LNCAP (cell line): Measurements from ENCODE around the gene DDX27.

Experiments
- TF ChIP-seq, protein P1 (sequence below): fragments of 450-650 bp; IDR thresholded peaks from 2 replicates; pipeline ENCODE4 v1.5.1; 2017; ENCODE audit warnings: mild to moderate bottlenecking

The DDX27 gene

DNA sequence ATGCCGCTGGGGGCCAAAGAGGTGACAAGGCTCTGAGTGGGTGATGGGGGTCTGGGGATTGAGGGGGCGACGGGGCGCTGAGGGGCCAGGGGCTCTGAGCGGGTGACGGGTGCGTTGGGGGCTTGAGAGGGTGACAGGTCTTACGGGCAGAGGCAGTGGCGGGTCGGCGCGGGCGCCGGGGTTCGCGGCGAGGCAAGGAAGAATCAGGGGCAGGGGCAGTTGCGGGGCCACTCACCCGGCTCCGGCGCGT lies 58.5 kb downstream of the DDX27 start:
- TF ChIP-seq, protein P1, sequence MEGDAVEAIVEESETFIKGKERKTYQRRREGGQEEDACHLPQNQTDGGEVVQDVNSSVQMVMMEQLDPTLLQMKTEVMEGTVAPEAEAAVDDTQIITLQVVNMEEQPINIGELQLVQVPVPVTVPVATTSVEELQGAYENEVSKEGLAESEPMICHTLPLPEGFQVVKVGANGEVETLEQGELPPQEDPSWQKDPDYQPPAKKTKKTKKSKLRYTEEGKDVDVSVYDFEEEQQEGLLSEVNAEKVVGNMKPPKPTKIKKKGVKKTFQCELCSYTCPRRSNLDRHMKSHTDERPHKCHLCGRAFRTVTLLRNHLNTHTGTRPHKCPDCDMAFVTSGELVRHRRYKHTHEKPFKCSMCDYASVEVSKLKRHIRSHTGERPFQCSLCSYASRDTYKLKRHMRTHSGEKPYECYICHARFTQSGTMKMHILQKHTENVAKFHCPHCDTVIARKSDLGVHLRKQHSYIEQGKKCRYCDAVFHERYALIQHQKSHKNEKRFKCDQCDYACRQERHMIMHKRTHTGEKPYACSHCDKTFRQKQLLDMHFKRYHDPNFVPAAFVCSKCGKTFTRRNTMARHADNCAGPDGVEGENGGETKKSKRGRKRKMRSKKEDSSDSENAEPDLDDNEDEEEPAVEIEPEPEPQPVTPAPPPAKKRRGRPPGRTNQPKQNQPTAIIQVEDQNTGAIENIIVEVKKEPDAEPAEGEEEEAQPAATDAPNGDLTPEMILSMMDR, result no peak

DNA sequence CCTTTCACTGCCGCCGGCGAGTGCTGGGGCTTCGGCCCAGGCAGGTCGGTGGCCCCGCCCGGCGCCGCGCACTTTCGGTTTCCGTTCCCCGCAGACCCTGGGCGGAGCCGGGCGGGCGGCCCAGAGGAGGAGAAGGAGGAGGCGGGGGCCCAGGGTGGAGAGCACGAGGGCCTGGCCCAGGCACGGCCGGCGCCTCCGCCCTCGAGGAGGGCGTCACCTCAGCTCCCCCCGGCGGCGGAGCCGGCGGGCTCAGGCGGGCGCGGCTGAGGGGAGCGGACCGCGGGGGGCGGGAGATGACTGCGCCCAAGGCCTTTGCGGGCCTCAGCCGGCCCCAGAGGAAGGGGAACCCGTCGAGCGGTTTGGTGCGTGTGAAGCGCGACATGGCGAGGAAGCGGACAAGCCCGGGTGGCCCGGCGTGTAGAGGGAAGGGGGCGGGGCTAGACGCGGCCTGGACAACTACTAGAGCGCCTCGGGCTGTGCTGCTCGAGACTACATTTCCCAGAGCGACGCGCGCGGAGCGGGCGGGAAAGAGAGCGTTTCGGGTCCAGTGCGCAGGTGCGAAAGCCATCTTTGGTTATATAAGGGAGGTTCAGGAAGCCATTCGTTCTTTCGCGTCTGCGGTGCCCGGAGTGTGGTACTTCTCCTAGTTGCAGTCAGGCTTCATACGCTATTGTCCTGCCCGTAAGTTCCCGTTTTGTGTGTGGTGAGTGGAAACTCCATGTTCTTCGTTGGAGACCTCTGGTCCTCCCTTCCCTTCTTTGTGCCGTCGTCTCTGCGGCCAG lies 59.0 kb downstream of the DDX27 start, which contains the start of gene ZNFX1:
ZNFX1 (minus strand) TSS at position 22 of the 782 bp plus-strand sequence. CDS start 2,218 bp downstream, outside the sequence.
- TF ChIP-seq, protein P1, result no peak

DNA sequence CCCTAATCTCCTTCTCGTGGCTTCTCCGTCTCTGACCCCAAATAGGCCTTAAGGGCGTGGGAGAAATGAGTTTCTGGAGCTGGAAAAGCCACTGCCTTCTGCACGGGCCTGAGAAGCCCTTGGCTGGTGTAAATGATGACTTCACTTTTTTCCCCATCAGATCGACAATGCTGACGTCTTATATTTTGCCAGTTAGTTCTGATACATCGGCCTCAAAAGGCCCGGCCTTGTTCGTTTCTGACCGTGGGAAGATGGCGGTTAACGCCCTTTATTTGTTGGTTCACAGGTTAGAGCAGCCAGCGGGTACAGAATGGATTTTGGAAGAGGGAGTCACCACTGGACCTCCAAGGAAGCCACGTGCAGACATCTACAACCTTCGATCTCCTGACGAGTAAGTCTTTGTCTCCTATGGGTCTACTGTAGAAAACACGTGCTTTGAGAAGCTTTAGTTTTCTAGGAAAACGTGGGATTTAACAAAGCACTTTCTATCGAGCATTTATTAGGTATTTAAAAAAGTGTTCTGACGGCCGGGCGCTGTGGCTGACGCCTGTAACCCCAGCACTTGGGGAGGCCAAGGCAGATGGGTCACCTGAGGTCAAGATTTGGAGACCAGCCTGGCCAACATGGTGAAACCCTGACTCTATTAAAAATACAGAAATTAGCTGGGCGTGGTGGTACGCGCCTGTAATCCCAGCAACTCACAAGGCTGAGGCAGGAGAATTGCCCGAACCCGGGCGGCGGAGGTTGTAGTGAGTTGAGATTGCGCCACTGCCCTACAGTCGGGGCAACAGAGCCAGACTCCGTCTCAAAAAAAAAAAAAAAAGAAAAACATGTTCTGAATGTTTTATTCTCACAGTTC lies 59.8 kb downstream of the DDX27 start:
- TF ChIP-seq, protein P1, result no peak

DNA sequence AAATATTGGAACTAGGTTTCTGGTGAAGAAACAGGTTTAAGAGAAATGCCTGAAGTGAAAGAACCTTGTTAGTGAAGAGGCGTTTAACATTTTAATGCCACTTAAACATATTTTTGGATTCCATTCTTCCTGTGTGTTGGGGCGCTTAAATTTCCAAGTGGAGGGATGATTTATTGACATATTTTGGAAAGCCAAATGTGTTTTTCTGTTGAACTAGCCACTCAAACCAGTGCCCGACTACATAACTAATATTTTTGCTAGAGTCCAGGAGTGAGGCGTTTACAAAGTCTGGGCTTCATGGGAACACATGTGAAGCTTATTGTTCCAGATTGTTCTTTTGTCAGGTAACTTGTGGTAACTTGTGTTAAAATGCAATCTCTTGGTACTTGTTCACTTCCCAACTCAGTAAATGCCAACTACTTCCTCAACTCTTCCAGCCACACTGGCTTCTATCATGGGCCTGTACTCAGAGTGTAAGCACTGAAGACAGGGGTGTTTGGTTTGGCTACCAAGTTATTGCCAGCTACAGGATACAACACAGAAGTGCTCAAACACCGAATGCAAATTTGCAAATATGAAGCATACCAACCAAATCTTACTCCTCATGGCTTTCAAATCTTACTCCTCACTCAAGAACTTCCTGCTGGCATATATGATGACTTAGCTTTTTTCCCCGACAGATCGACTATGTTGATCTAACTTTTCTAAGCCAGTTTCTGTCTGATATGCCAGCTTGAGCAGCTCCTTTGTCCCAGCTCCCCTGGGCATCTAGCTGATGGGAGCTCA lies 60.7 kb downstream of the DDX27 start:
- TF ChIP-seq, protein P1, result no peak

DNA sequence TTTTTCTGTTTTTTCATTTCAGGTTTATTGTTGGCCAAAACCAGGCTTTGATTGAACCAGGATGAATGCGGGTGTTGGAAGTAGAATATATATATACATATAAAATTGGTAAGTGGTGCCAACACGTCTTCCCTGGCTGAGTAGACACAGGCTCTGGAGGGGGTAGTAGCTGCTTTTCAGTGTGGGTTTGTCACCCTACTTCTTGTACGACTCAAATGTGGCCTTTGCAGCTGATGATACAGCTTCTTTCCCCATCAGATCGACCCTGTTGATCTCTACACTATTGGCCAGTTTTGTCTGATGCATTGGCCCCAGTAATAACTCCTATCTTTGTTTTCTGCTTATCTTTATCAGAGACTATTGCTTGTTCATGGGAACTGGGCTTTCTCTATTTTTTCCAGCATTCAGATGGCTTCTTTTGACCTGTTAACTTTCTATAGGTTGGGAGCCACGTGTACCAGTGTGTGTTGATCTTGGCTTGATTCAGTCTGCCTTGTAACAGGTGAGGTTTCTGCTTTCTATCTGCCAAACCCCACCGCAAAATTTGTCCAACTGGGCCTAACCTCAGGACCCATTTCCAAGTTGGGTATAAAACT lies 61.3 kb downstream of the DDX27 start:
- TF ChIP-seq, protein P1, result no peak

DNA sequence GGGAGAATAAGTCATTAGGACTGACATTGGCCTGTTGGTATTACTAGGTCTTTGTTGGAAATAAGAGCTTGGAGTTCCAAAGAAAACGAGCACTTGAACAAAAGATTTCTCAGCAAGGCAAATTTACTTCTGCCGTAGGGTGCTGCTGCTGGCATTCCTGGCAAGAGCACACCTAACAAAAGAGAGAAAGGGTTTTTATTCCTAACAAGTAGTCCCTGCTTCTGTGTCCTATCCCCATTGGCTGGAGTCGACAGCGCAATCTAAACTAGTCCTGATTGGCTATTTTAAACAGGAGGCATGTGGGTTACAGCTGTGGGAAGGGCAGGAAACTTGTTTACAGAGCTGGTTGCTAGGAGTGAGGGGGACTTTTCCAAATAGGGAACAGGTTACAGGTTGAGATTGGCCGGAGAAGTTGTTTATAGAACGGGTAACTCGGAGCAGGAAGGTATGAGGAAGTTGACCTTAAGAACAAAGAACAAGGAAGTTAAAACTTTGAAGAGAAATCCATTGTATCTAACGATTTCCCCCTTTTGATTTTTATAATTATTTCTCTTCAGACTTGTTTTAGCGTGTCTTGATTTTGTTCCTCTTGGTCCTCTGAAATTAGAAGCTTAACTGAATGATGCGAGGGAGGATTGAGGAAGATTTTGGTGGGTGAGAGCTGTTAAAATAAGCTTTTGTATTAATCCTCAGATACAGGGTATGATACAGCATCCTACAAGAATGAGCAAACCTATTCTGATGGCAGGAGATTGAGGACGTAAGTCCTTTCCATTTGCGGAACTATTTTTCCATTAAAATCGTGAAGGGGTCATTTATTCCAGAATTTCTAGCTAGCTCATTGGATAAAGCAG lies 62.1 kb downstream of the DDX27 start:
- TF ChIP-seq, protein P1, result no peak
